DMS53 (cell line): ENCODE results near the gene IL9R.
"Not testable (repeated sequence)": the region's sequence is repeated elsewhere in the genome, so short reads cannot be mapped to it uniquely, and the experiment has no call there.

Experiments
- DNase-seq: peaks from one replicate; lab custom pipeline; 2025; lab: John Stamatoyannopoulos, UW

The IL9R gene

GRCh38 chrX:156030474-156030873 lies 33.0 kb downstream of the IL9R start:
- not testable (repeated sequence) for DNase-seq
